ENCODE measurements around the gene MYO1F. TPM values are rescaled to one million over a fixed set of nuclear protein-coding genes. Genes with fewer than 3 reads are reported as not detected.
A peak's percentile ranks its signal among the peaks of the same experiment; 100 is the strongest.
"Not testable (repeated sequence)": the region's sequence is repeated elsewhere in the genome, so short reads cannot be mapped to it uniquely, and the experiment has no call there.

The MYO1F gene
- total RNA-seq, 1 experiment from 2014 or later, result not detected

GRCh38 chr19:8515317-8515716 is 61.9 kb downstream of the MYO1F start:
- no peak overlapping the region for H3K27ac ChIP-seq (ENCODE audit: low read length)
- H3K4me1 ChIP-seq (ENCODE audit: low read length), result peaks cover 20% of the 10 kb centered on the region
- H3K9ac ChIP-seq (ENCODE audit: low read length), result no peak overlapping the region

GRCh38 chr19:8514505-8515009 is 62.7 kb downstream of the MYO1F start:
- not testable (repeated sequence) for H2AFZ ChIP-seq (ENCODE audit: low read length); H3K9me2 ChIP-seq (replicated peaks; ENCODE audit: insufficient read depth, low read length); H3K27me3 ChIP-seq (ENCODE audit: low read length); H4K20me1 ChIP-seq (ENCODE audit: insufficient read depth, low read depth, low read length); H3K9me3 ChIP-seq (ENCODE audit: low read length); H3K36me3 ChIP-seq (ENCODE audit: insufficient read depth, low read length)
- peak overlapping the region; percentile 92 for H3K4me2 ChIP-seq (ENCODE audit: low read depth, low read length, poor library complexity, severe bottlenecking)
- DNase-seq, result peak; percentile 24
- H3K79me2 ChIP-seq (ENCODE audit: low read length), result peaks cover 13% of the 10 kb centered on the region
- peaks cover 20% of the 10 kb centered on the region for H3K4me1 ChIP-seq (ENCODE audit: low read length)
- H3K9ac ChIP-seq (ENCODE audit: low read length), result peak overlapping the region; percentile 91
- peak overlapping the region; percentile 69; the same call in 1 of the 2 replicates for H3K27ac ChIP-seq (ENCODE audit: low read length)
- peak overlapping the region; percentile 82 for H3K4me3 ChIP-seq (ENCODE audit: low read length)

More at GRCh38 chr19:8515317-8515716, 61.9 kb downstream of the MYO1F start:
- DNase-seq, result peak; percentile 34
- peaks cover 13% of the 10 kb centered on the region for H3K79me2 ChIP-seq (ENCODE audit: low read length)
- H3K9me2 ChIP-seq (replicated peaks; ENCODE audit: insufficient read depth, low read length), result no peaks in the 10 kb centered on the region
- H3K36me3 ChIP-seq (ENCODE audit: insufficient read depth, low read length), result no peaks in the 10 kb centered on the region
- no peaks in the 10 kb centered on the region for H3K9me3 ChIP-seq (ENCODE audit: low read length)
- H3K4me2 ChIP-seq (ENCODE audit: low read depth, low read length, poor library complexity, severe bottlenecking), result no peak overlapping the region
- no peaks in the 10 kb centered on the region for H4K20me1 ChIP-seq (ENCODE audit: insufficient read depth, low read depth, low read length)
- no peak overlapping the region for H3K4me3 ChIP-seq (ENCODE audit: low read length)
- H2AFZ ChIP-seq (ENCODE audit: low read length), result no peak overlapping the region
- H3K27me3 ChIP-seq (ENCODE audit: low read length), result no peaks in the 10 kb centered on the region

GRCh38 chr19:8513687-8514504 is 63.3 kb downstream of the MYO1F start, which contains the start of gene ZNF414:
Gene ZNF414, minus strand, starts transcription at chr19:8514167. Its CDS starts 121 bp downstream, at chr19:8514046.
- no peaks in the 10 kb centered on the region for H4K20me1 ChIP-seq (ENCODE audit: insufficient read depth, low read depth, low read length)
- H3K36me3 ChIP-seq (ENCODE audit: insufficient read depth, low read length), result no peaks in the 10 kb centered on the region
- DNase-seq, result peak; percentile 98
- H3K79me2 ChIP-seq (ENCODE audit: low read length), result peaks cover 13% of the 10 kb centered on the region
- no peaks in the 10 kb centered on the region for H3K9me2 ChIP-seq (replicated peaks; ENCODE audit: insufficient read depth, low read length)
- no peaks in the 10 kb centered on the region for H3K9me3 ChIP-seq (ENCODE audit: low read length)
- H3K27me3 ChIP-seq (ENCODE audit: low read length), result no peaks in the 10 kb centered on the region
- peak within 1 kb of the TSS; percentile 92 for H3K4me2 ChIP-seq (ENCODE audit: low read depth, low read length, poor library complexity, severe bottlenecking)
- H3K9ac ChIP-seq (ENCODE audit: low read length), result peak within 1 kb of the TSS; percentile 91
- H3K4me3 ChIP-seq (ENCODE audit: low read length), result peak within 1 kb of the TSS; percentile 82
- H2AFZ ChIP-seq (ENCODE audit: low read length), result no peak within 1 kb of the TSS; the same call in 1 of the 2 replicates
- peak within 1 kb of the TSS; percentile 69 for H3K27ac ChIP-seq (ENCODE audit: low read length)
- H3K4me1 ChIP-seq (ENCODE audit: low read length), result peaks cover 20% of the 10 kb centered on the region

- H3K27me3 ChIP-seq (ENCODE audit: low read length), result no peaks in the 10 kb centered on the region
- H3K27ac ChIP-seq (ENCODE audit: low read length), result peak overlapping the region; percentile 69
- H3K4me3 ChIP-seq (ENCODE audit: low read length), result peak overlapping the region; percentile 82
- no peaks in the 10 kb centered on the region for H3K9me2 ChIP-seq (replicated peaks; ENCODE audit: insufficient read depth, low read length)
- H3K4me1 ChIP-seq (ENCODE audit: low read length), result peaks cover 20% of the 10 kb centered on the region
- no peaks in the 10 kb centered on the region for H3K36me3 ChIP-seq (ENCODE audit: insufficient read depth, low read length)
- H3K4me2 ChIP-seq (ENCODE audit: low read depth, low read length, poor library complexity, severe bottlenecking), result peak overlapping the region; percentile 92
- H3K9ac ChIP-seq (ENCODE audit: low read length), result peak overlapping the region; percentile 91
- H3K9me3 ChIP-seq (ENCODE audit: low read length), result no peaks in the 10 kb centered on the region
- no peak overlapping the region; the same call in 1 of the 2 replicates for H2AFZ ChIP-seq (ENCODE audit: low read length)
- H3K79me2 ChIP-seq (ENCODE audit: low read length), result peaks cover 13% of the 10 kb centered on the region
- no peaks in the 10 kb centered on the region for H4K20me1 ChIP-seq (ENCODE audit: insufficient read depth, low read depth, low read length)
- no peak for DNase-seq
Measured at GRCh38 chr19:8513036-8513686, 64.1 kb downstream of the MYO1F start.

- peak overlapping the region; percentile 91 for H3K9ac ChIP-seq (ENCODE audit: low read length)
- H4K20me1 ChIP-seq (ENCODE audit: insufficient read depth, low read depth, low read length), result no peaks in the 10 kb centered on the region
- peak overlapping the region; percentile 92 for H3K4me2 ChIP-seq (ENCODE audit: low read depth, low read length, poor library complexity, severe bottlenecking)
- no peaks in the 10 kb centered on the region for H3K9me2 ChIP-seq (replicated peaks; ENCODE audit: insufficient read depth, low read length)
- no peaks in the 10 kb centered on the region for H3K9me3 ChIP-seq (ENCODE audit: low read length)
- no peak overlapping the region for H2AFZ ChIP-seq (ENCODE audit: low read length)
- peak; percentile 71 for DNase-seq
- H3K27me3 ChIP-seq (ENCODE audit: low read length), result no peaks in the 10 kb centered on the region
- H3K79me2 ChIP-seq (ENCODE audit: low read length), result peaks cover 13% of the 10 kb centered on the region
- H3K36me3 ChIP-seq (ENCODE audit: insufficient read depth, low read length), result no peaks in the 10 kb centered on the region
- peaks cover 20% of the 10 kb centered on the region for H3K4me1 ChIP-seq (ENCODE audit: low read length)
- H3K4me3 ChIP-seq (ENCODE audit: low read length), result peak overlapping the region; percentile 82
- no peak overlapping the region for H3K27ac ChIP-seq (ENCODE audit: low read length)
Measured at GRCh38 chr19:8512115-8512967, 64.9 kb downstream of the MYO1F start.

GRCh38 chr19:8511573-8512101 is 65.6 kb downstream of the MYO1F start:
- Histone ChIP-seq H3K27me3 (ENCODE audit: low read length) (no peaks in the 10 kb centered on the region), H2AFZ (ENCODE audit: low read length) (no peak overlapping the region), H4K20me1 (ENCODE audit: insufficient read depth, low read depth, low read length) (no peaks in the 10 kb centered on the region), H3K79me2 (ENCODE audit: low read length) (peaks cover 13% of the 10 kb centered on the region), H3K9me3 (ENCODE audit: low read length) (no peaks in the 10 kb centered on the region), H3K4me1 (ENCODE audit: low read length) (peaks cover 20% of the 10 kb centered on the region), H3K4me2 (ENCODE audit: low read depth, low read length, poor library complexity, severe bottlenecking) (no peak overlapping the region), H3K4me3 (ENCODE audit: low read length) (no peak overlapping the region), H3K27ac (ENCODE audit: low read length) (no peak overlapping the region), H3K36me3 (ENCODE audit: insufficient read depth, low read length) (no peaks in the 10 kb centered on the region), H3K9ac (ENCODE audit: low read length) (no peak overlapping the region), H3K9me2 (replicated peaks; ENCODE audit: insufficient read depth, low read length) (no peaks in the 10 kb centered on the region)
- DNase-seq, result no peak

- Histone ChIP-seq H3K4me1 (ENCODE audit: low read length) (peaks cover 29% of the 10 kb centered on the region), H3K79me2 (ENCODE audit: low read length) (peaks cover 13% of the 10 kb centered on the region)
Measured at GRCh38 chr19:8510589-8511115, 66.6 kb downstream of the MYO1F start.

More at GRCh38 chr19:8510589-8511115, 66.6 kb downstream of the MYO1F start:
- DNase-seq, result no peak
- H2AFZ ChIP-seq (ENCODE audit: low read length), result no peak overlapping the region
- no peaks in the 10 kb centered on the region for H3K36me3 ChIP-seq (ENCODE audit: insufficient read depth, low read length)
- no peak overlapping the region for H3K9ac ChIP-seq (ENCODE audit: low read length)
- H3K4me2 ChIP-seq (ENCODE audit: low read depth, low read length, poor library complexity, severe bottlenecking), result no peak overlapping the region
- H3K27ac ChIP-seq (ENCODE audit: low read length), result no peak overlapping the region
- H3K9me2 ChIP-seq (replicated peaks; ENCODE audit: insufficient read depth, low read length), result no peaks in the 10 kb centered on the region
- H3K9me3 ChIP-seq (ENCODE audit: low read length), result no peaks in the 10 kb centered on the region
- H3K27me3 ChIP-seq (ENCODE audit: low read length), result no peaks in the 10 kb centered on the region
- H3K4me3 ChIP-seq (ENCODE audit: low read length), result no peak overlapping the region
- H4K20me1 ChIP-seq (ENCODE audit: insufficient read depth, low read depth, low read length), result no peaks in the 10 kb centered on the region
